ENCODE measurements around the gene TNP2. TPM values are rescaled to one million over a fixed set of nuclear protein-coding genes. Genes with fewer than 3 reads are reported as not detected.

Gene TNP2
- polyA plus RNA-seq, 3 donors = not detected

GRCh38 chr16:11283820-11284248, 14.7 kb upstream of the TNP2 start:
- WGBS (ENCODE audit: insufficient coverage) = no CpG with 5 or more reads among the region's 4 CpGs
- peaks cover 13% of the 10 kb centered on the region for H3K4me1 Mint-ChIP-seq
- peaks cover 16 to 40% (median 20%) of the 10 kb centered on the region in 3 donors for H3K27me3 Mint-ChIP-seq (ENCODE audit: low read depth in 3 of 3)
- H3K36me3 ChIP-seq (replicated peaks in 1 of 2; ENCODE audit: control insufficient read depth in 1 of 2, insufficient read depth in 2 of 2, low read length in 2 of 2) = no peaks in the 10 kb centered on the region
- DNase-seq = peak; percentile 27 to 57 (median 40)
- no peaks in the 10 kb centered on the region for H3K36me3 Mint-ChIP-seq
- H4K20me1 ChIP-seq (ENCODE audit: insufficient read depth, low read length) = no peaks in the 10 kb centered on the region
- H3K27me3 ChIP-seq (ENCODE audit: control insufficient read depth in 2 of 2, insufficient read depth in 2 of 2, low read length in 2 of 2) = no peaks in the 10 kb centered on the region
- H3K79me2 ChIP-seq (ENCODE audit: insufficient read depth, low read length) = no peaks in the 10 kb centered on the region
- no peak overlapping the region for H3K4me3 ChIP-seq (replicated peaks in 1 of 3; ENCODE audit: low read depth in 2 of 3, low read length in 3 of 3)
- TF ChIP-seq, protein P1, sequence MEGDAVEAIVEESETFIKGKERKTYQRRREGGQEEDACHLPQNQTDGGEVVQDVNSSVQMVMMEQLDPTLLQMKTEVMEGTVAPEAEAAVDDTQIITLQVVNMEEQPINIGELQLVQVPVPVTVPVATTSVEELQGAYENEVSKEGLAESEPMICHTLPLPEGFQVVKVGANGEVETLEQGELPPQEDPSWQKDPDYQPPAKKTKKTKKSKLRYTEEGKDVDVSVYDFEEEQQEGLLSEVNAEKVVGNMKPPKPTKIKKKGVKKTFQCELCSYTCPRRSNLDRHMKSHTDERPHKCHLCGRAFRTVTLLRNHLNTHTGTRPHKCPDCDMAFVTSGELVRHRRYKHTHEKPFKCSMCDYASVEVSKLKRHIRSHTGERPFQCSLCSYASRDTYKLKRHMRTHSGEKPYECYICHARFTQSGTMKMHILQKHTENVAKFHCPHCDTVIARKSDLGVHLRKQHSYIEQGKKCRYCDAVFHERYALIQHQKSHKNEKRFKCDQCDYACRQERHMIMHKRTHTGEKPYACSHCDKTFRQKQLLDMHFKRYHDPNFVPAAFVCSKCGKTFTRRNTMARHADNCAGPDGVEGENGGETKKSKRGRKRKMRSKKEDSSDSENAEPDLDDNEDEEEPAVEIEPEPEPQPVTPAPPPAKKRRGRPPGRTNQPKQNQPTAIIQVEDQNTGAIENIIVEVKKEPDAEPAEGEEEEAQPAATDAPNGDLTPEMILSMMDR (IDR thresholded peaks at IDR 0.05) = no peak
- H3K9me3 Mint-ChIP-seq = peaks cover 0 to 2% (median 0%) of the 10 kb centered on the region in 7 donors
- intact Hi-C loops (cut with micrococcal nuclease) = no loop called here
- H3K9ac ChIP-seq (ENCODE audit: insufficient read depth, low read length, poor library complexity, severe bottlenecking) = no peak overlapping the region
- H3K4me2 ChIP-seq (replicated peaks; ENCODE audit: extremely low read depth, low read length, poor library complexity, severe bottlenecking) = no peak overlapping the region
- H2AFZ ChIP-seq (ENCODE audit: insufficient read depth, low read depth, low read length, poor library complexity, severe bottlenecking) = no peak overlapping the region
- H3K27ac ChIP-seq (ENCODE audit: low read depth in 1 of 2, low read length in 2 of 2) = no peak overlapping the region
- no peaks in the 10 kb centered on the region for H3K9me3 ChIP-seq (replicated peaks in 1 of 2; ENCODE audit: control insufficient read depth in 1 of 2, insufficient read depth in 1 of 2, low read length in 2 of 2)
- H3K4me3 Mint-ChIP-seq = no peak overlapping the region
- no peaks in the 10 kb centered on the region for H3K4me1 ChIP-seq (ENCODE audit: control insufficient read depth in 1 of 2, insufficient read depth in 2 of 2, low read length in 2 of 2)
- peak overlapping the region in 1 of 7 donors; percentile 42 for H3K27ac Mint-ChIP-seq

- TF ChIP-seq, protein P1 (IDR thresholded peaks at IDR 0.05) = no peak
Observed at GRCh38 chr16:11280616-11281522, 11.7 kb upstream of the TNP2 start, which contains the start of gene PRM1. Gene PRM1, minus strand, starts transcription at chr16:11281330. Its CDS starts 92 bp downstream, at chr16:11281238.

More at GRCh38 chr16:11280616-11281522, 11.7 kb upstream of the TNP2 start, which contains the start of gene PRM1:
- Histone ChIP-seq H3K36me3 (replicated peaks in 1 of 2; ENCODE audit: control insufficient read depth in 1 of 2, insufficient read depth in 2 of 2, low read length in 2 of 2) (no peaks in the 10 kb centered on the region), H4K20me1 (ENCODE audit: insufficient read depth, low read length) (no peaks in the 10 kb centered on the region), H3K27me3 (ENCODE audit: control insufficient read depth in 2 of 2, insufficient read depth in 2 of 2, low read length in 2 of 2) (no peaks in the 10 kb centered on the region), H3K79me2 (ENCODE audit: insufficient read depth, low read length) (no peaks in the 10 kb centered on the region), H3K4me2 (replicated peaks; ENCODE audit: extremely low read depth, low read length, poor library complexity, severe bottlenecking) (no peak within 1 kb of the TSS), H3K9me3 (replicated peaks in 1 of 2; ENCODE audit: control insufficient read depth in 1 of 2, insufficient read depth in 1 of 2, low read length in 2 of 2) (no peaks in the 10 kb centered on the region), H3K4me3 (replicated peaks in 1 of 3; ENCODE audit: low read depth in 2 of 3, low read length in 3 of 3) (no peak within 1 kb of the TSS), H3K4me1 (ENCODE audit: control insufficient read depth in 1 of 2, insufficient read depth in 2 of 2, low read length in 2 of 2) (no peaks in the 10 kb centered on the region), H2AFZ (ENCODE audit: insufficient read depth, low read depth, low read length, poor library complexity, severe bottlenecking) (no peak within 1 kb of the TSS), H3K27ac (ENCODE audit: low read depth in 1 of 2, low read length in 2 of 2) (no peak within 1 kb of the TSS), H3K9ac (ENCODE audit: insufficient read depth, low read length, poor library complexity, severe bottlenecking) (no peak within 1 kb of the TSS)
- H3K4me1 Mint-ChIP-seq = peaks cover 15% of the 10 kb centered on the region
- peak within 1 kb of the TSS in 1 of 7 donors; percentile 5 for H3K27ac Mint-ChIP-seq
- no peaks in the 10 kb centered on the region for H3K36me3 Mint-ChIP-seq
- intact Hi-C loops (cut with micrococcal nuclease) = no loop called here
- H3K27me3 Mint-ChIP-seq (ENCODE audit: low read depth in 3 of 3) = peaks cover 15 to 22% (median 17%) of the 10 kb centered on the region in 3 donors
- peak within 1 kb of the TSS; percentile 37 to 68 for H3K4me3 Mint-ChIP-seq
- DNase-seq = no peak
- over 99% methylated on average over 11 of the region's 25 CpGs for WGBS (ENCODE audit: insufficient coverage)
- H3K9me3 Mint-ChIP-seq = peaks cover 0 to 2% (median 0%) of the 10 kb centered on the region in 7 donors

Data from CD14-positive monocyte (primary cell).